GM12878 (cell line): ENCODE results near the gene ITIH5. TPM values are rescaled to one million over a fixed set of nuclear protein-coding genes. Genes with fewer than 3 reads are reported as not detected.
"Not testable (repeated sequence)": the region's sequence is repeated elsewhere in the genome, so short reads cannot be mapped to it uniquely, and the experiment has no call there.

ENCODE experiments used
- ATAC-seq: fragments of 200-7000 bp; cut with Tn5 transposase; 3 replicates; pipeline ENCODE4 v1.9.1; 2020; ENCODE audit warnings: mild to moderate bottlenecking, moderate library complexity
- BruUV-seq: library from RNA; stranded (reverse); fragments of 400-500 nt; replicated peaks from 2 replicates; lab custom pipeline; 2021; lab: Mats Ljungman, UMichigan
- CTCF ChIA-PET: fragments of 300-600 bp; sonication (Branson Sonifier 250); formaldehyde crosslinking; extraction: SDS; loops from one replicate; lab custom pipeline; 2021; ENCODE audit warnings: inconsistent platforms; lab: Yijun Ruan, JAX
- POLR2A ChIA-PET: fragments of 350-600 bp; formaldehyde crosslinking; extraction: SDS; loops from one replicate; lab custom pipeline; 2021; ENCODE audit warnings: inconsistent platforms; lab: Charles Lee
- RAD21 ChIA-PET: fragments of 300-600 bp; sonication (Branson Sonifier 250); formaldehyde crosslinking; loops from one replicate; lab custom pipeline; 2023; ENCODE audit warnings: antibody characterized with exemption; ENCODE audit not compliant: unreplicated experiment; lab: Charles Lee
- SMC1A ChIA-PET: fragments of 300-600 bp; sonication (Branson Sonifier 250); formaldehyde crosslinking; loops from one replicate; lab custom pipeline; 2023; ENCODE audit not compliant: unreplicated experiment, uncharacterized antibody; lab: Charles Lee
- DNase-seq: peaks from one replicate; pipeline ENCODE4 v3.0.0-alpha.2; 2011; ENCODE audit warnings: low read depth, low spot score
- FAIRE-seq: peaks from 3 replicates; lab custom pipeline; 2011; peaks lifted over from hg19 to GRCh38; lab: Jason Lieb, UNC
- H2AFZ ChIP-seq: 2 replicates; pipeline ENCODE4 v1.6.0; 2011; ENCODE audit warnings: low read depth, low read length, control low read depth; ENCODE audit not compliant: control insufficient read depth
- H3K27ac ChIP-seq: 2 replicates; pipeline ENCODE4 v1.5.1; 2011; ENCODE audit warnings: control low read depth; ENCODE audit not compliant: control insufficient read depth, insufficient read depth
- H3K27me3 ChIP-seq, 2 experiments: replicated peaks in 1 of 2; 2 replicates each; pipeline versions ENCODE4 v1.6.0 to v1.6.1; 2011; ENCODE audit warnings: low read length in 1 of 2; ENCODE audit not compliant: control insufficient read depth in 2 of 2, insufficient read depth in 2 of 2
- H3K36me3 ChIP-seq, 2 experiments: 2 replicates each; pipeline ENCODE4 v1.5.1; 2011; ENCODE audit warnings: low read length in 1 of 2; ENCODE audit not compliant: control insufficient read depth in 2 of 2, insufficient read depth in 2 of 2
- H3K4me1 ChIP-seq: 2 replicates; pipeline ENCODE4 v1.6.1; 2011; ENCODE audit warnings: mild to moderate bottlenecking, low read length, moderate library complexity, mixed read lengths; ENCODE audit not compliant: control insufficient read depth, insufficient read depth
- H3K4me2 ChIP-seq: 2 replicates; pipeline ENCODE4 v1.6.0; 2011; ENCODE audit warnings: control low read depth; ENCODE audit not compliant: control insufficient read depth, insufficient read depth
- H3K4me3 ChIP-seq: fragments of 200-600 bp; sonication (generic); 2 replicates; pipeline ENCODE4 v1.5.1; 2016
- H3K79me2 ChIP-seq: 2 replicates; pipeline ENCODE4 v1.6.0; 2011; ENCODE audit warnings: low read length; ENCODE audit not compliant: control insufficient read depth, insufficient read depth
- H3K9ac ChIP-seq: 2 replicates; pipeline ENCODE4 v1.8.0; 2011; ENCODE audit warnings: low read length, control low read depth, mixed read lengths; ENCODE audit not compliant: control insufficient read depth, insufficient read depth
- H3K9me3 ChIP-seq: replicated peaks from 3 replicates; pipeline ENCODE4 v1.5.1; 2011; ENCODE audit warnings: mild to moderate bottlenecking, low read length; ENCODE audit not compliant: control insufficient read depth, insufficient read depth
- H4K20me1 ChIP-seq: 2 replicates; pipeline ENCODE4 v1.6.0; 2011; ENCODE audit not compliant: control insufficient read depth, insufficient read depth
- NFYA ChIP-seq: IDR thresholded peaks from 2 replicates; pipeline ENCODE4 v1.6.1; 2011; ENCODE audit warnings: low read depth, mild to moderate bottlenecking, low read length, improper control_type of control experiment, borderline replicate concordance
- NRF1 ChIP-seq: conservative IDR thresholded peaks from 2 replicates; pipeline ENCODE4 v1.6.1; 2011; ENCODE audit warnings: mild to moderate bottlenecking, low read depth, low read length, improper control_type of control experiment
- ZNF24 ChIP-seq: fragments of 450-650 bp; IDR thresholded peaks from 2 replicates; pipeline ENCODE4 v1.6.1; 2017; ENCODE audit warnings: antibody characterized with exemption, mild to moderate bottlenecking
- WGBS: methylation state at CpG from one replicate; pipeline ENCODE4 v1.1.6; 2016; ENCODE audit warnings: low lambda C conversion rate; ENCODE audit not compliant: insufficient replicate concordance, insufficient coverage; ENCODE audit errors: missing lambda C conversion rate; 5-methylcytosine and 5-hydroxymethylcytosine counted together
- in situ Hi-C: fragments of 300-500 bp; cut with MboI; formaldehyde crosslinking; loops from 9 replicates; pipeline ENCODE4 v1.14.3; 2018; ENCODE audit warnings: mixed read lengths
- intact Hi-C: fragments of 100-400 bp; cut with micrococcal nuclease; formaldehyde crosslinking; loops from one replicate; pipeline ENCODE4 v1.14.2; 2022; ENCODE audit not compliant: unreplicated experiment
- polyA plus RNA-seq, 11 experiments: library from polyadenylated mRNA; depleted of rRNA in 4 of 11; unstranded in 6 of 11; stranded (reverse) in 5 of 11; fragments of >200 nt; fragmentation: Nextera tagmentation in 4 of 11; fragmentation: Illumina TruSeq in 1 of 11; extraction: Ambion mirVana in 4 of 11; extraction: Trizol in 1 of 11; gene quantifications; 1 replicate in 1 of 11; 2 replicates in 10 of 11; pipeline versions ENCODE4 v1.2.1 to v1.2.3, GENCODE V29; 2011 to 2016; ENCODE audit warnings: inconsistent platforms in 2 of 11, missing spikeins in 2 of 11, low read depth in 1 of 11
- total RNA-seq, 4 experiments: library from RNA; depleted of rRNA in 3 of 4; stranded (reverse); fragments of >200 nt in 3 of 4; fragmentation: Illumina TruSeq in 1 of 4; extraction: Trizol in 1 of 4; gene quantifications; 2 replicates each; pipeline versions ENCODE4 v1.2.1 to v1.2.3, GENCODE V29; 2013 to 2021
- TF ChIP-seq, protein P1 (sequence below): IDR thresholded peaks from 2 replicates; pipeline ENCODE4 v1.6.1; 2011; ENCODE audit warnings: borderline replicate concordance, low read depth, mild to moderate bottlenecking, moderate library complexity, mixed read lengths, low read length; ENCODE audit not compliant: insufficient read depth; ENCODE audit errors: extremely low read length
- TF ChIP-seq, protein P2 (sequence below): fragments of 150-350 bp; IDR thresholded peaks from 2 replicates; pipeline ENCODE4 v1.6.1; 2016; ENCODE audit warnings: low read depth, low read length

ITIH5 gene
- total and polyA plus RNA-seq, 10 of the 15 experiments (the other 5 are each of a cell fraction or from before 2014, with no cell fraction given) = 0.14 to 0.43 (median 0.21) TPM; not detected in 7

DNA sequence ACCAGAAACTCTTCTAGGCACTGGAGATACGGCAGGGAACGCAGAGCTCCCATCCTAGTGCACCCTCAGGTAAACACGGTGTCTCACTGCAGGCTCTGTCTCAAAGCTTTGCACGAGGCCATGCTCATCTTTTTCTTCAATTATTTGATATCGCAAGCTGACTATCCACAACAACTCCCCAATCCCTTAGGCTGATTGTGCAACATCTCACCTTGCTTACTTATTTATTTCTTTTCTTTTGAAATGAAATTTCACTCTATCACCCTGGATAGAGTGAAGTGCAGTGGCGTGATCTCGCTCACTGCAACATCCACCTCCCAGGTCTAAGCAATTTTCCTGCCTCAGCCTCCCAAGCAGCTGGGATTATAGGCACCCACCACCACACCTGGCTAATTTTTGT lies 48.7 kb upstream of the ITIH5 start (continued):
- no peak for TF ChIP-seq ZNF24

DNA sequence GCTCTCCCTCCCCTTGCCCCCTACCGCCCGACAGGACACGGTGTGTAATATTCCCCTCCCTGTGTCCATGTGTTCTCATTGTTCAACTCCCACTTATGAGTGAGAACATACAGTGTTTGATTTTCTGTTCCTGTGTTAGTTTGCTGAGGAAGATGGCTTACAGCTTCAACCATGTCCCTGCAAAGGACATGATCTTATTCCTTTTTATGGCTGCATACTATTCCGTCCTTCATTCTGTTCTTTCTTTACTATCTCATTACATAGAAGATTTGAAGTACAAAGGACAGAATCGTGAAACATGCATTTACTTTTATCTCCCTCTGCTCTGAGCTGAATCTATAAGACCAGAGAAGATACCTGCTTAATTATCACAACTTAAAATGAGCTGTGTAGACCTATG lies 44.3 kb upstream of the ITIH5 start:
- SMC1A ChIA-PET, H3K27ac ChIP-seq, H3K4me1 ChIP-seq, intact Hi-C loops, POLR2A ChIA-PET, H3K9ac ChIP-seq, H3K9me3 ChIP-seq, BruUV-seq, H3K36me3 ChIP-seq, H4K20me1 ChIP-seq, FAIRE-seq, ATAC-seq, DNase-seq, H2AFZ ChIP-seq, H3K27me3 ChIP-seq, H3K4me2 ChIP-seq, in situ Hi-C loops, H3K4me3 ChIP-seq, H3K79me2 ChIP-seq, RAD21 ChIA-PET: not testable (repeated sequence)
- CTCF ChIA-PET = interaction anchor here (1.5 kb wide), 1 partner anchor 9 kb away, joined by 3 read pairs; no protein-coding TSS in a partner anchor
- WGBS = 39% methylated on average over 5 of the region's 5 CpGs

DNA sequence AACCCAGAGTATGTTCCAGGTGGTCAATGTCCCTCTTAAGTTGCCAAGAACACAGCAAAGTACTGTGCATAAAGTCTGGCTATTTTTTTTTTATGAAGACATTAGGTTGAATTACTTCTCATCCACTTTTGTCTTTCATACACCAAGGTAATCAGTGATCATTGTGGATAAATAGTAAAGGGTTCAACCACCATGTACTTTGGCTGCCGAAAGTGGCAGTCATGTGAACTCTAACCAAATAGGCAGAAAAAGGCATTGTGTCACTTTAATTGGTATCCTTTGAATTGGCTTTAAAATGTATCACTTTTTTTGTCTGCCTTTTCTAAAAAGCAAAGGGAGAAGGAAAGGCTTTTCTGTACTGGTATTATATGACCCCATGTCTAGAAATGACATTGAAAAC lies 43.7 kb upstream of the ITIH5 start:
- DNase-seq = no peak
- Histone ChIP-seq H3K27ac (no peak overlapping the region), H3K4me2 (no peak overlapping the region), H3K79me2 (no peaks in the 10 kb centered on the region), H4K20me1 (no peaks in the 10 kb centered on the region), H3K36me3 (no peaks in the 10 kb centered on the region), H3K4me1 (no peaks in the 10 kb centered on the region), H3K4me3 (no peak overlapping the region), H3K27me3 (peaks cover 0 to 10% of the 10 kb centered on the region in 2 experiments; a peak in 3 of 4 replicates), H3K9me3 (no peaks in the 10 kb centered on the region), H2AFZ (no peak overlapping the region), H3K9ac (no peak overlapping the region)
- in situ Hi-C loops (no loop called here), intact Hi-C loops (no loop called here)
- RAD21 ChIA-PET = no interaction called here
- no peak for FAIRE-seq
- SMC1A ChIA-PET = no interaction called here
- TF ChIP-seq, protein P1, sequence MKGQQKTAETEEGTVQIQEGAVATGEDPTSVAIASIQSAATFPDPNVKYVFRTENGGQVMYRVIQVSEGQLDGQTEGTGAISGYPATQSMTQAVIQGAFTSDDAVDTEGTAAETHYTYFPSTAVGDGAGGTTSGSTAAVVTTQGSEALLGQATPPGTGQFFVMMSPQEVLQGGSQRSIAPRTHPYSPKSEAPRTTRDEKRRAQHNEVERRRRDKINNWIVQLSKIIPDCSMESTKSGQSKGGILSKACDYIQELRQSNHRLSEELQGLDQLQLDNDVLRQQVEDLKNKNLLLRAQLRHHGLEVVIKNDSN = no peak
- TF ChIP-seq NRF1 = no peak
- TF ChIP-seq, protein P2, sequence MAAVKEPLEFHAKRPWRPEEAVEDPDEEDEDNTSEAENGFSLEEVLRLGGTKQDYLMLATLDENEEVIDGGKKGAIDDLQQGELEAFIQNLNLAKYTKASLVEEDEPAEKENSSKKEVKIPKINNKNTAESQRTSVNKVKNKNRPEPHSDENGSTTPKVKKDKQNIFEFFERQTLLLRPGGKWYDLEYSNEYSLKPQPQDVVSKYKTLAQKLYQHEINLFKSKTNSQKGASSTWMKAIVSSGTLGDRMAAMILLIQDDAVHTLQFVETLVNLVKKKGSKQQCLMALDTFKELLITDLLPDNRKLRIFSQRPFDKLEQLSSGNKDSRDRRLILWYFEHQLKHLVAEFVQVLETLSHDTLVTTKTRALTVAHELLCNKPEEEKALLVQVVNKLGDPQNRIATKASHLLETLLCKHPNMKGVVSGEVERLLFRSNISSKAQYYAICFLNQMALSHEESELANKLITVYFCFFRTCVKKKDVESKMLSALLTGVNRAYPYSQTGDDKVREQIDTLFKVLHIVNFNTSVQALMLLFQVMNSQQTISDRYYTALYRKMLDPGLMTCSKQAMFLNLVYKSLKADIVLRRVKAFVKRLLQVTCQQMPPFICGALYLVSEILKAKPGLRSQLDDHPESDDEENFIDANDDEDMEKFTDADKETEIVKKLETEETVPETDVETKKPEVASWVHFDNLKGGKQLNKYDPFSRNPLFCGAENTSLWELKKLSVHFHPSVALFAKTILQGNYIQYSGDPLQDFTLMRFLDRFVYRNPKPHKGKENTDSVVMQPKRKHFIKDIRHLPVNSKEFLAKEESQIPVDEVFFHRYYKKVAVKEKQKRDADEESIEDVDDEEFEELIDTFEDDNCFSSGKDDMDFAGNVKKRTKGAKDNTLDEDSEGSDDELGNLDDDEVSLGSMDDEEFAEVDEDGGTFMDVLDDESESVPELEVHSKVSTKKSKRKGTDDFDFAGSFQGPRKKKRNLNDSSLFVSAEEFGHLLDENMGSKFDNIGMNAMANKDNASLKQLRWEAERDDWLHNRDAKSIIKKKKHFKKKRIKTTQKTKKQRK = no peak
- TF ChIP-seq NFYA = no peak
- no peak for ATAC-seq
- POLR2A ChIA-PET = no interaction called here
- WGBS = 82% methylated on average over 1 of the region's 1 CpG
- CTCF ChIA-PET = interaction anchor here (1.5 kb wide), 1 partner anchor 8 kb away, joined by 3 read pairs; no protein-coding TSS in a partner anchor
- no TSS peak for BruUV-seq
